ENCODE data around the gene MED26.

DNA sequence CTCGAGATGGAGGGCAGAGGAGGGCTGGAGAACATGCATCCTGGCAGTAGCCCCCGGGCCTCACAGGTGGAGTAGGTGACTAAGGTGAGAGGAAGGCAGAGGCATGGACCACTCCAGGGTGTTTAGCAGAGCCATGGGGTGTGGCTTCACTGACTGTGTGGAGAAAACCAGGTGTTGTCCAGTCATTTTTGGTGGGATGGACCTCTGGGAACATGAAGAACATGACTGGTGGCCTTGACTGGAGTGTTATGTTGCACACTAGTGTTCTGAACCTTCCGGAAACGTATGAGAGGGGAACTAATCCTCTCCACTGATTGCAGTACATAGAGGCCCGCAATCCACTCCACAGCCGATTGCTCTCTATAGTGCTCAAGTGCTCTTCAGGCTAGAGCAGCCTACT is 16.9 kb downstream of the MED26 start:
- TF ChIP-seq, protein P1, sequence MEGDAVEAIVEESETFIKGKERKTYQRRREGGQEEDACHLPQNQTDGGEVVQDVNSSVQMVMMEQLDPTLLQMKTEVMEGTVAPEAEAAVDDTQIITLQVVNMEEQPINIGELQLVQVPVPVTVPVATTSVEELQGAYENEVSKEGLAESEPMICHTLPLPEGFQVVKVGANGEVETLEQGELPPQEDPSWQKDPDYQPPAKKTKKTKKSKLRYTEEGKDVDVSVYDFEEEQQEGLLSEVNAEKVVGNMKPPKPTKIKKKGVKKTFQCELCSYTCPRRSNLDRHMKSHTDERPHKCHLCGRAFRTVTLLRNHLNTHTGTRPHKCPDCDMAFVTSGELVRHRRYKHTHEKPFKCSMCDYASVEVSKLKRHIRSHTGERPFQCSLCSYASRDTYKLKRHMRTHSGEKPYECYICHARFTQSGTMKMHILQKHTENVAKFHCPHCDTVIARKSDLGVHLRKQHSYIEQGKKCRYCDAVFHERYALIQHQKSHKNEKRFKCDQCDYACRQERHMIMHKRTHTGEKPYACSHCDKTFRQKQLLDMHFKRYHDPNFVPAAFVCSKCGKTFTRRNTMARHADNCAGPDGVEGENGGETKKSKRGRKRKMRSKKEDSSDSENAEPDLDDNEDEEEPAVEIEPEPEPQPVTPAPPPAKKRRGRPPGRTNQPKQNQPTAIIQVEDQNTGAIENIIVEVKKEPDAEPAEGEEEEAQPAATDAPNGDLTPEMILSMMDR (IDR thresholded peaks at IDR 0.05; ENCODE audit: low read length), result no peak
- TF ChIP-seq EZH2phosphoT487 (IDR thresholded peaks at IDR 0.05; ENCODE audit: low read length) (no peak), EZH2 (optimal IDR thresholded peaks at IDR 0.05; ENCODE audit: low read depth, low read length) (no peak)
